ENCODE measurements around the gene USP46.

USP46 gene, protein sequence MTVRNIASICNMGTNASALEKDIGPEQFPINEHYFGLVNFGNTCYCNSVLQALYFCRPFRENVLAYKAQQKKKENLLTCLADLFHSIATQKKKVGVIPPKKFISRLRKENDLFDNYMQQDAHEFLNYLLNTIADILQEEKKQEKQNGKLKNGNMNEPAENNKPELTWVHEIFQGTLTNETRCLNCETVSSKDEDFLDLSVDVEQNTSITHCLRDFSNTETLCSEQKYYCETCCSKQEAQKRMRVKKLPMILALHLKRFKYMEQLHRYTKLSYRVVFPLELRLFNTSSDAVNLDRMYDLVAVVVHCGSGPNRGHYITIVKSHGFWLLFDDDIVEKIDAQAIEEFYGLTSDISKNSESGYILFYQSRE

DNA sequence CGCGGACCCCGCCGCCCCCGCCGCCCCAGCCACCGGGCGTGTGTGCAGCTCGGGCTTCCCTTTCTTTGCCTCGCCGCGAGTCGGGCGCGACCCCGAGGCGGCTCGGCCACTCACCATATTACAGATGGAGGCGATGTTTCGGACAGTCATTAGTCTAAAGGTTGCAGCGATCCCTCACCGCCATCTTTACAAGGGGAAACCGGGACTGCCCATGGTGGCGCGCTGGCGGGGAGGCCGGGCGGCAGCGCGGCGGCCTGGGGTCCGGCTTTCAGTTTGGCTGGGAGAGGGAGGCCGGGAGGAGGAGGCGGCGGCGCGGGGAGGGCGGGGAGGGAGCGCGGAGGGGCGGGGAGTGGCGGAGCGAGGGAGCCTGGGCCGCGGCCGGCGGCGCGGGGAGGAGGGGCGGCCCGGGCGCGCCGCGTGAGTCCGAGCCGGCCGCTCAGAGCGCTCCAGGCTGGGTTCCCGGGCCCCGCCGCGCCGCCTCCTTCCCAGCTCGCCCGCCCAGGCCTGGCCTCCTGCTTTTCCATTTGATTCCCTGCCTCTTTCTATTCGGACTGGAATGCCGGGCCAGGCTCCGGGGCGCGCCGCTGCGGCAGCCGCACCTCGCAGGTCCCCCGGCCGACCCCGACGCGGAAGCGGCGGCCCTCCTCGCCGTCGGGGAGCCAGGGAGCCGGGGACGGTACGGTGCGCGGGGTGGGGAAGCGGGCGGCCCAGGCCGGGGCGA, at the start of gene USP46:
TSS of gene USP46 (minus strand) at position 301 of the 721 bp plus-strand sequence. CDS start at position 150, 151 bp downstream.
- peak; percentile 52 for DNase-seq

DNA sequence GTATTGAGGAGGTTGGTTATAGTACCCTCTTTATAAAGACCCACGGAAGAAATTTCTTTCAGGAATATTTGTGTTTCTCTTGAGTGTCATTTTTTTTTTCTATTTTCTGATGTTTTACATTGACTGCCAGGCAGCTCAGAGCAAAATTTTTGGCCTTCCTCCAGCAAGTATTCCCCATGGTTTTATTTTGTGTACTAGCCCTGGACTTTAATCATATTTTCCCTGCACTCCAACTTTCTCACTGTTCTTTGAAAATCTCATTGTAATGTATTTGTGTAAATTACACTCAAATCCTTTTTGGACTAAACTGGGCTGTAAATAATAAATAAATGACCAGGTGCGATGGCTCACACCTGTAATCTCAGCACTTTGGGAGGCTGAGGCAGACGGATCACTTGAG, 45.6 kb upstream of the USP46 start:
- DNase-seq: peak; percentile 35

DNA sequence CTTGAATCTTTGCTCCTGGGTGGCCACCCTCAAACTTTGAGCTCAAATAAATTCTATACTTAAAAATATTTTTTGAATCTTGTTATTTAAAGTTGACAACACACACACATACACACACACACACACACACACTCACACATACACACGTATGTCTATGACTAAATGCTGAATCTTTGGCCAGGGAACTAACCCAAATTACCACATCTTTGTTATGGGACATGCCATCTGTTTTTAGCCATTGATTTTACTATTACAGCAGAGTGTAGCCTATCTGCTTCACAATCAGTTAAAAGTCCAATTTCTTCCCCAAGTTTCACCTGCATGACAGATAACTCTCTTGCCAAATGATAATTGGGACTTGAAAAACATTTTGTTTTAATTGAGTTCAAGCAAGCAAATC, 45.0 kb upstream of the USP46 start:
- no peak for DNase-seq

DNA sequence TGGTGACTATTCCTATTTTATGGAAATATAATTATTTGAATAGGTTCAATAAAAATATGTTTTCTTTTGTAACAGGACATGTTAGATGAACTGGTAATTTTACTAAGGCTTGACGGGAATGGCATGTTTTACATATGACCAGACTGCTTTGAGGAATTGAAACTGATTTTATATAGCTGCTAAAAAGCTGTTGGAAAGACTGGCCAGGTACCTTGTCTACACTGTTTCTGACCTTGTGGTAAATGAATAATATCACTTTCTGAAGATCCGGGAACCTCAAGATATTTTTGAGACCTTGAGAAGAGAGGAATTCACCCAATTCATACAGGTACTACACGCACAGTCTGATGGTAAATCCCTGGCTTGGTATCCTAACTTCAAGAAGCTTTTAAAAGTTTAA, 42.1 kb upstream of the USP46 start:
- DNase-seq: no peak

DNA sequence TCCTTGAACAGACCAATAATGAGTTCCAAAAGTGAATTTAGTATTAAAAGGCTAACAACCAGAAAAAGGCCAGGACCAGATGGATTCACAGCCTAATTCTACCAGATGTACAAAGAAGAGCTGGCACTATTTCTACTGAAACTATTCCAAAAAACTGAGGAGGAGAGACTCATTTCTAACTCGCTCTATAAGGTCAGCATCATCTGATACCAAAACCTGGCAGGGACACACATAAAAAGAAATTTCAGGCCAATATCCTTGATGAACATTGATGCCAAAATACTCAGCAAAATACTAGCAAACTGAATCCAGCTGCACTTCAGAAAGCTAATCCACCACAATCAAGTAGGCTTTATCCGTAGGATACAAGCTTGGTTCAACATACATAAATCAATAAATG, 35.8 kb upstream of the USP46 start:
- DNase-seq: no peak

DNA sequence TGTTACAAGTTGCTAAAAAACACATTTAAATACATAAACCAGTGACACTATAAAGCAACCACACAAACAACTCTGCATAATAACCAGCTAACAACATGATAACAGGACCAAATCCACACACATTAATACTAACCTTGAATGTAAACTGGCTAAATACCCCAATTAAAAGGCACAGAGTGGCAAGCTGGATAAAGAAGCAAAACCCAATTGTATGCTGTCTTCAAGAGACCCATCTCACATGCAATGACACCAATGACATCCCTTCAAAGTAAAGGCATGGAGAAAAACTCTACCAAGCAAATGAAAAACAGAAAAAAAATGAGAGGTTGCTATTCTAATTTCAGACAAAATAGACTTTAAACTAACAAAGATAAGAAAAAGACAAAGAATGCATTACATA, 34.4 kb upstream of the USP46 start:
- DNase-seq: no peak

DNA sequence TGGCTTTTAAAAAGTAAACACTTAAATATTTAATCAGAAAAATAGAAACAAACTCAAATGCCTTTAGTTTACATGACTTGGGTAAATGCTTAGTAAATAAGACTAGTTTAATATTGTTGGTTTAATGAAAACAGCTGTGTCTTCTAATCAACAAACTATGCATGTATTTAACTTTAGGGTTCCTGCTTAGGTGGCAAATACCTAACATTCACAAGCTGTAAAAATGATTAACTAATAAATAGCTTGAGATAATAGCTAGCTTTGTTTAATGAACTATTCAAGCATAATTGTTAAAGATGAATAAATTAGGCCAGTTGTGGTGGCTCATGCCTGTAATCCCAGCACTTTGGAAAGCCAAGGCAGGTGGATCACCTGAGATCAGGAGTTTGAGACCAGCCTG, 30.0 kb upstream of the USP46 start:
- DNase-seq: no peak

DNA sequence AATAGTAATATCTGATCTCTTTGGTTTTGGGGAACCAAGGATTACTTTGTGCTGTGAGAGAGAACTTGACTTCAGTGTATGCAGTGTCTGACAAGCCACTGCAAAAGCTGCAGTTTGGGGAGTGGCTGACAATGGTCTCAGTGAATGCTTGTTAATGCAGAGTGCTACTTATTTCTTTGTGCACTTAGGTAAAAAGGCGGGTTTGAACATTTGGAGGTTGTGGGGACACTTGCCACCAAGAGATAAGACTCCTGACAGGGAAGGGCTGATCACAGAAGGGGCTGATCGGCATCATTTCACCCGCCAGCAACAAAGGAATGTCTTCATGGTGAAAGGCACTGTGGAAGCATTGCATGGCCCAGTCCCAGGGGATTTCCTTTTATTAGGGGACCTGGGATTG, 28.6 kb upstream of the USP46 start:
- no peak for DNase-seq

DNA sequence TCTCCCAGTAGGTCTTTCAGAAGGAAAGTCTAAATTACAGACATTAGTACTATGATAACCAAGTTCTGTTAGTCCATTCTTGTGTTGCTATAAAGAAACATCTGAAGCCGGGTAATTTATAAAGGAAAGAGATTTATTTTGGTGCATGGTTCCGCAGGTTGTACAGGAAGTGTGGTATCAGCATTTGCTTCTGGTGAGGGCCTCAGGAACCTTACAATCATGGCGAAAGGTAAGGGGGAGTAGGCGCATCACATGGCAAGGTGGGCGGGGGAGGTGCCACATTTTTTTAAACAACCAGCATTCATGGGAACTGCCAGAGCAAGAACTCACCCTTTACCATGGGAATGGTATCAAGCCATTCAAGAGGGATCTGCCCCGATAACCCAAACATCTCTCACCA, 26.2 kb upstream of the USP46 start:
- no peak for DNase-seq

DNA sequence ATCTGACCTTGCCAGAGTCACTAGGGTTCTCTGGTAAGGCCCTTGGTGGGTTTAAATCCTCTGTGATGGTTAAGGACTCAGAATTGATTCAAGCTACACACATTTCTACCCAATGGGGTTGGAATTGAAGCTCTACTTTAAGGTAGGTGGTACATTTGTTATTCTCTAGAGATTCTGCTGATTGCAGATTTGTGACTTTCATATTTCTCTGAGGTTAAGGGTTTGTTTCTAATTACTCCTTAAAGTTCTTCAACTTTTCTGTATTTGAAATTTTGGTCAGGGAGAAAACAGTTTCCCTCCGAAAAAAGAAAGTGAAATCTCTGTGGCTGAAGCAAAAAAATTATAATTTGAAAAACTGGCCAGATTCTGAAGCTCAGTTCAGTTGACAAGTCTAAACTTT, 25.8 kb upstream of the USP46 start:
- no peak for DNase-seq

DNA sequence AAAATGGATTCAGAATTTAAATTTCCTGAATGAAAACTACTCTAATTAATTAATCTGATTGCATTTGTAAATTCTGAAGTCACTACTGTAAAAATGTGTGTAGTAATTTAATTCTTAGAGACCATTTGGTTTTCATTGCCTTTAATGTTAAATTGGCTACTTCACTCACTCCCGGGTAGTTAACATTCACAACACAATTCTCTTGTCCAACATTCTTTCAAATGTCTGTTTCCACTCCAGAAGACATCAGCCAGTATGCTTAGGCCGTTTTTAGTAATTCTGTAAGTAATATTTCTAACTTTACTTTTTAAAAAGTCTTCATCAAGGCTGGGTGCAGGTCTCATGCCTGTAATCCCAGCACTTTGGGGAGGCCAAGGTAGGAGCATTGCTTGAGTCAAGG, 21.3 kb upstream of the USP46 start:
- DNase-seq: no peak

DNA sequence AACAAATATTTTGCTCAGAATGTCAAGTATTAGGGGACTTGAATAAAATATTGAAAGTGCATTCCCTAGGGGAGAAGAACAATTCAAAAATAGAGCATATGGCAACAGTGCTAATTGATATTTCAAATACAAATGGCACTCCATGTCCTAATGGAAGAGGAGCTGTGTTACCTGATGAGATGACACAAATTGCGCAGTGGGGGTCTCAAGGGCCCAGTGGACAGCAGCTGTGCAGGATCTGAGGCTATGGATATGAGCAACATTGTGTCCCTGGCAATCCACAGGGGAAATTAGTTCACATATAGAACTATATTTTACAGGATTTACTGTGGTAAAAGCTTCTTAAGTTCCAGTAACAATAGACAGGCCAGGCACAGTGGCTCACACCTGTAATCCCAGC, 17.4 kb upstream of the USP46 start:
- no peak for DNase-seq

DNA sequence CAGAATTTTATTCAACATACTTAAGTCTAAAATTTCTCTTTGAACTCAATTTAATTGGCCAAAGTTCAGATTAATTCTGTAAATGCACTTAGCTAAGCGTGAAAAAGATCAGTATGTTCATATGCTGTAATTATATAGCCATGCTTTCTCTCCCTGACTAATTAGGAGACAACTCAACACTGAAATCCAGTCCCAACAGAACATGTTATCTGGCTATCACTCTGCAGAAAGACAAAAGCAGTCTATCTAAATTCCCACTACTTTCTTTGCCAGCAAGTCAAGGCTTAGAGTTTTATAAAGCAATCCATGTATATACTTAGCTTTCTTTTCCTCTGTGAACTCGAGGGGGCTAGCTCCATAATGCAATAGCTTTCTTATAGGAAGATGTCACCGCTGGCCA, 16.0 kb upstream of the USP46 start:
- DNase-seq: no peak

DNA sequence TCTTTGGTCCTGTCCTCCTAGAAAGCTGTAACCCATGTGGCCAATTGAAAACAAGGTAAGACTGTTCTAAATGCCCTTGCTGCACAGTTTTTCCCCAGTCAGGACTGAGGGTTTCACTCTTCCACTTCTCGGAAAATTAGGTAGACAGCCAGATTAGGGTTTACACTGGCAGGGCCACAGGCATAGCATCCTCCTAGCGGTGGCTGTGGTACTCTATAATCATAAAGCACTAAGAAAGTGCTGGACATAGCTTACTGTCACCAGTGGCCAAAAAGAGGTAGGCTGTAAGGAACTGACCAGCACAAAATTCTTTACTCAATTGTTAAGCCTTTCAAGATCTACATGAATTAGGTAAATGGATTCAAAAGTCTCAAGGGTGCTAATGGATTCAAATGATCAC, 11.6 kb upstream of the USP46 start:
- DNase-seq: no peak

DNA sequence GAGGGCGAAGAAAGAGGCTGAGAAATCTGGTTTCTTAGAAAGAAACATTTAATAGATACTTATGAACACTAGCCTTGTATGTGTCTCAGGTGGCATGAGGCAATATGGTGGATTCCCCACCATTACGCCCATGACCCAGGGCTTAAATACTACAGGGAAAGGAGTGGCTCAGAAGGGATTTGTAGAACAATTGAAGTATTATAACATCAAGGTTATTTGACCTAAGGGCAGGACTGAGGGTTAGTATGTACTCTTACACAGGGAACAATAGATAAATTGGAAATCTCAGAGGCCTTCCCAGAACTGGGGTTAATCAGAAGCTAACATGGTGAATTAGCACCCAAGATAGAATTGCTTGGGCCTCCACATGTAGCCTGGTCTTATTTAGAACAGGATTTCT, 11.0 kb upstream of the USP46 start:
- DNase-seq: no peak

DNA sequence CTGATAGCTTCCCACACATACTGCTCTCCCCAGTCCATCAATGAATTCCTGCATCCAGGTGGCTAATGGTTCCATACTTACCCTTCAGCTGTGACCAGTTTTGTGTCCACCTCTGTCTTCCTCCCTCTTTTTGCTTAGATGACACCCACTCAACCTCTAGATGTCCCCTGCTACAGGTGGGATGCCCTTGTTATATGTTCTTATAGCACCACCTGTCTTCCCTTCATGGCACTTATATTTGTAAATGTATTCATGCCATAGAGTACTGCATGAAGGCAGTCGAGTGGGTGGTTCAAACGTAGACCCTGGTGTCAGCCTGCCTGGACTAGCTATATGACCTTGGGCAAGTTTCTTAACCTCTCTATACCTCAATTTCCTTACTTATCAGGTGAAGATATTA, 6.5 kb upstream of the USP46 start:
- DNase-seq: peak; percentile 12

DNA sequence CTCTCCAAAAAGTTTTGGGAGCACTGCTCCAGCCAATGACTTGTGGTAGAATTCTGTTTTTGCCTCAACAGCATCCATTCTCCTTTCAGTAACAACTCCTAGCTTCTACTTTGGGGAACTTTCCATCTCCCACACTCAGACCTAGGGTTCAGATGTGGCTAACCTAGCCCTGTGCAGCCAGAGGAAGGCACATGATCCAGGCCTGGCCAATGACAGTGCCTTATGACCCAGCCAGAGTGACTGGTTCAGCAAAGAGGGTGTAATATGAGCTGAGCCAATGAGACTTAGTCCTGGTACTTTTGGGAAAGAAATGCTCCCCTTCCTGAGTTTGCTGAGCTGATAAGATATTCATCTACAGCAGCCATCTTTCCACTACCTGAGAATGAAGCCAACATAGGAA, 5.4 kb upstream of the USP46 start:
- DNase-seq: no peak

DNA sequence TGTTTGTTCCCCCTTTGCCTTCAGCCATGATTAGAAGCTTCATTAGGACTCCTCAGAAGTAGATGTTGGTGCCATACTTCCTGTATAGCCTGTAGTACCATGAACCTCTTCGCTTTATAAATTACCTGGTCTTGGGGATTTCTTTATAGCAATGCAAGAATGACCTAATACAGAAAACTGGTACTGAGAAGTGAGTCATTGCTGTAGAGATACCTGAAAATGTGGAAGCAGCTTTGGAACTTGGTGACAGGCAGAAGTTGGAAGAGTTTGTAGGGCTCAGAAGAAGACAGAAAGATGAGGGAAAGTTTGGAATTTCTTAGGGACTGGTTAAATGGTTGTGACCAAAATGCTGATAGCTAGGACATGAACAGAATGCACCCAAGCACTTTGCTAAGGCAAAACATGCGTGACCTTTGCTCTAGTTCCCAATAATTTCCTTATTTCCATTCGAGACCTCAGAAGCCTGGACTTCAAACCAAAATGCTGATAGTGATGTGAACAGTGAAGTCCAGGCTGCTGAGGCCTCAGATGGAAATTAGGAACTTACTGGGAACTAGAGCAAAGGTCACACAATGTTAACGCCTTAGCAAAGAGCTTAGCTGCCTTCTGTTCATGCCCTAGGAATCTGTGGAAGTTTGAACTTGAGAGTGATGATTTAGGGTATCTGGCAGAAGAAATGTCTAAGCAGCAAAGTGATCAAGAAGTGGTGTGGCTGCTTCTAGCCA, 3.0 kb upstream of the USP46 start:
- no peak for DNase-seq

DNA sequence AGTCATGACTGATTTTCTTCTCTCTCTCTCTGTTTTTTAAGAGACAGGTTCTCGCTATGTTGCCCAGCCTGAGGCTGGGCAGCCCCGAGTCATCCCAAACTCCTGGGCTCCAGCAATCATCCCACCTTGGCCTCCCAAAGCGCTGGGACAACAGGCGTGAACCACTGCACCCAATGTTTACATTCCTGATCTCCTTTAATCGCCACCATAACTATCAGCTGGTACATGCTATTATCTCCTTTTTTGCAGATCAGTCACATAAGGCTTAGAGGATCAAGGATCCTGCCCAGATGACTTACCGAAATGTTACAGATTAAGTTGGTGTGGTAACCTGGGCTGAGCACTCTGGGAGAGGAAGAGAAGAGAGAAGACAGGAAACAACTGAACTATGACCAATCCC, 1.5 kb upstream of the USP46 start:
- DNase-seq: no peak

DNA sequence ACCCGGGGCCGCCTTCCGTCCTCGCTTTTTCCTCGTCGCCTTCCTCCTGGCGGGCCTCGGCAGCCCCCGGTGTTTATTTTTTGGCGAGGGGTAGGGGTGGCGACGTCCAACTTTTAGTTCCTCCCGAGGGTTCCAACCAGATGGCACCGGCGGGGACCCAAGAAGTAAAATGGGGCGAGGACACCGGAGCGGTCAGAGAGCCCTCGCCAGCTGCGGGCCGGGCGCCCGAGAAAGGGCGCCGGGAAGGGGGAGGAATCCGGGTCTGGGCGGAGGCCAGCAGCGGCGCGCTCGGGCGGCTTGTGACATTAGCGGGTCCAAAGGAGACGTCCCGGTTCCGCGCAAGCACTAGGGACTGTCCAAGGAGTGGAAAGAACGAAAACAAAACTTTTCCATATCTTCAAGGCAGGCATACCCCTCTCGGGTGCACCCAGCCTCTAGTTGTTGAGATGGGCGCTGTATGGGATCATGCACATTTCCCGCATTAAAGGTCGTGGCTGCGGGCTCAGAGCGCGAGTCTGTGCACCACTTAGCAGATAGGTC, 691 bp upstream of the USP46 start:
- no peak for DNase-seq

DNA sequence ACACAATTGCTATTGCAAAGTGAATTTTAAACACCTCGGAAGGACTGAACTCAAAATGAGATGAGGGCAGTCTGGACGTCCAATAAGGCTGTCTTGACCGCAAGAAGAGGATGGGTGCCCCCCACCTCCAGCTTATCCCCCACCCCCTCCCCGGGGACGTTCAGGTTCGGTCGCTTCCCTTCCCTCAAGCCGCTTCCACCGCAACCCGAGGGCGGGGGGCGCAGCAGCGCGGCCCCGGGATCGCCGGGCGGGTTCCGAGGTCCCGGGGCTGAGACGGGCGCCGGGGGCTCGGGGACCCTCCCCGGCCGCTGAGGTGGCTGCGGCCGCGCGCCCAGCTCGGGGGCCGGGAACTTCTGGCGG, 480 bp downstream of the USP46 start:
- peak; percentile 15 for DNase-seq

DNA sequence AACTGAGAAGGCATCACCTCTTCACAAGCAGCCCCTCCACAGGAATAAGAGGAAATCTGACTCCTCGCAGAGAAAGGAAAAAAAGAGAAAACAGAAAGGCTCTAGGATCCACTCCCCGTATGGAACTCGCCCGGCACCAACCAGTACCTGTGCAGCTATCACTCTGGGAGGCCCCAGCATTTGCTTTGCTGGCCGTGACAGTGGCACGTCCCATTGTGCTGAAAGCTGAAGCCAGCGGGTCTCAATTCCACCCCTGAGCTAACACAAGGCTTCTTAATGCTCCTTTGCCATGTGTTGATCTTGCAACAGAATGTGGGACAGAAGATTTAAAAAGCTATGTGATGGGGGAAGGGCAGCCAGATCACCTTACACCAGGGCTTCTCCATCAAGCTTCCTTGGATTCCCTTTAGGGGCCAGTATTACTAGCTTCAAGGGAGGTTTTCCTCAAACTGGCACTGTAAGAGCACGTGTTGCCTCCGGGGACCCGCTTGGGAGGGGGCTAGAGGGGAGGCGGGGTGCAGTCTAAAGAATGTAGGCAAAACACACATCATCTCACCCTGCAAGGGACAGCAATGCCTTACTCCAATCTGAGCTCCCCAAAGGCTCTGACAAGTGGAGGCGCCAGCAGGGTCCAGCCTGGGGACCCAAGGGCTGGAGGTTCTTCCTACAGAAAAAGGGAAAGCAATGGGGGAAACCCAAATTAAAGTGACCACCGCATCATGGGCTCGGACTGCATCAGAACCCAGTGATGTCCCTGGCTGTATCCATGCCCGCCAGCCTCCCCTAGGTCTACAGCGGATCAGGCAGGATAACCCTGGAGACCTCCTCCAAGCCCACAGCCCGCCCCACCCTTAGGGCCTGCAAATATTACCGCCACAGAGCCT, 1.2 kb downstream of the USP46 start:
- DNase-seq: no peak

DNA sequence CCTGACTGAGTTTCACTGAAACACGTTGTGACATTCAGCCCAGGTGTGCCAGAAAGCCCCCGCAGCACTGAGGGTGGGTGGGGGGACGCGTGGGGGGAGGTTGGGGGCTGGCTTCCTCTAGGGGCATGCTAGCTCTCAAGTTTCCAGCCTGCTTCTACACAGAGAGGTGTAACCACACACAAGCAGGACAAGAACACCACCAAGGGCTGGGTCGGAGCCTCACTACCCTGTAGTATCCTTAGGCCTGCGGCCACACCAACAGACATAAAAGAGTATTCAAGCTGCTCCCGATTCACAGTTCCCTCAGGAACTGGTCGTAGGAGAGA, 1.8 kb downstream of the USP46 start:
- DNase-seq: no peak

All from COR-L47 (cell line).